GM21360 (cell line): Measurements from ENCODE around the gene PRSS33.

Source experiments
- ATAC-seq: cut with Tn5 transposase; IDR thresholded peaks from one replicate; pipeline ENCODE4 v1.9.1; 2021; ENCODE audit warnings: mild to moderate bottlenecking, moderate library complexity; ENCODE audit not compliant: unreplicated experiment

PRSS33 gene

GRCh38 chr16:2799859-2800226, 12.5 kb upstream of the PRSS33 start:
- no peak for ATAC-seq

GRCh38 chr16:2799205-2799858, 12.0 kb upstream of the PRSS33 start:
- no peak for ATAC-seq

GRCh38 chr16:2798723-2799204, 11.4 kb upstream of the PRSS33 start:
- no peak for ATAC-seq

- no peak for ATAC-seq
Observed at GRCh38 chr16:2795395-2796143, 8.2 kb upstream of the PRSS33 start.

GRCh38 chr16:2792940-2793339, 5.6 kb upstream of the PRSS33 start:
- ATAC-seq: no peak

GRCh38 chr16:2791174-2791573, 3.8 kb upstream of the PRSS33 start:
- ATAC-seq: no peak

- ATAC-seq: no peak
Observed at GRCh38 chr16:2790631-2791030, 3.3 kb upstream of the PRSS33 start.

- no peak for ATAC-seq
Observed at GRCh38 chr16:2787961-2788360, 601 bp upstream of the PRSS33 start.

GRCh38 chr16:2786826-2787151, 571 bp downstream of the PRSS33 start:
- ATAC-seq: no peak

GRCh38 chr16:2786061-2786825, 1.1 kb downstream of the PRSS33 start:
- ATAC-seq: no peak

GRCh38 chr16:2785101-2785991, 2.0 kb downstream of the PRSS33 start:
- ATAC-seq: no peak

GRCh38 chr16:2784358-2785100, 2.8 kb downstream of the PRSS33 start:
- ATAC-seq: no peak

GRCh38 chr16:2783581-2784357, 3.6 kb downstream of the PRSS33 start:
- no peak for ATAC-seq

GRCh38 chr16:2782583-2783351, 4.6 kb downstream of the PRSS33 start:
- ATAC-seq: no peak

- no peak for ATAC-seq
Observed at GRCh38 chr16:2779978-2780898, 7.1 kb downstream of the PRSS33 start.

- no peak for ATAC-seq
Observed at GRCh38 chr16:2779151-2779920, 8.0 kb downstream of the PRSS33 start.

GRCh38 chr16:2778630-2778958, 8.8 kb downstream of the PRSS33 start:
- no peak for ATAC-seq
